ENCODE measurements around the gene MZB1. TPM values are rescaled to one million over a fixed set of nuclear protein-coding genes. Genes with fewer than 3 reads are reported as not detected.

MZB1 gene
- 0.89 TPM for total RNA-seq

DNA sequence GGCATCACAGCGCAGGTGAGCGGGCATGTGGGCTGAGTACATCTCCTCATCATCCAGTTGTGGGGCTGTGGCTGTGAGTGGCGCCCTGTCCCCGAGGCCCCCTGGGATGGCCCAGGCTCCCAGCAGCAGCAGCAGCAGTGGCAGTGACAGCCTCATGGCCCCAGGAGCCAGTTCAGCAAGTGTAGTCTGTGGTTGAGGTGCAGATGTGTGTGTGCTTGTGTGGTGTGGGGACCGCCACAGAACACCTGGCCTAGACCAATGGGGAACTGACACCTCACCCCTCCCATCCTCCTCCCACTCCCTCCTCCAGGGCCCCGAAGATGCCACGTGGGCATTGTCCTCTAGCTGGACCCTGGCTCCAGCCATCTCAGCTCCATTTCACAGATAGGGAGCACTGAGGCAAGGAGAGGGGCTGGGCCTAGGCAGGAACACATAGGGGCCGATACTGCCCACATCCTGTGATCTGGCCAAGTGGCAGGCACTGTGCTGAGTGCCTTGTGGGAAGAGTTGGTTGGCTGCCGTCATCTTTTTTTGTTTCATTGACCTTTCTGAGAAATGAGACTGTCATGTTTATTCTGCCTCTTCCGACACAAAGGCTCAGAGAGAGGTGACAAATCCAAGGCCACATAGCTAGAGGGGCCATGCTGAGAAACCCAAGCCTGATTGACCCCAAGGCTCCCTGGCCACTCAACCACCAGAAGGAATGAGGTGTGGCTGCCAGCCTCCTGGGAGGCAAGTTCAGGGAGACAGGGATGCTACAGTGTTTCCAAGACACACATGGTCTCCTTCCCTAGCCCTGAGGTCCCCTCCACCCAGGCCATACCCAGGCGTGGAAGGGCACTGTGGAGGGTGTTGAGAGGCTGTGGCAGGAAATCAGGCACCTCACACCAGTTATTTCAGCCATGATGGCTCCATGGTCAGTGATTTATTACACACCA is at the start of gene MZB1:
Gene MZB1, minus strand, starts transcription at position 213 of the 938 bp plus-strand sequence. Its CDS starts 57 bp downstream, at position 156.
- no peak for DNase-seq

GRCh38 chr5:139439013-139439903 is 49.5 kb upstream of the MZB1 start, which contains the start of gene DNAJC18:
TSS of gene DNAJC18 (minus strand) at chr5:139439525. CDS start at chr5:139439445, 80 bp downstream.
- peak; percentile 84 for DNase-seq

- DNase-seq, result no peak
Observed at GRCh38 chr5:139438707-139439012, 48.9 kb upstream of the MZB1 start.

- DNase-seq, result no peak
Observed at GRCh38 chr5:139435676-139436075, 46.0 kb upstream of the MZB1 start.

GRCh38 chr5:139431706-139432105 is 42.0 kb upstream of the MZB1 start:
- no peak for DNase-seq

GRCh38 chr5:139430015-139430414 is 40.3 kb upstream of the MZB1 start:
- no peak for DNase-seq

GRCh38 chr5:139426203-139426885 is 36.6 kb upstream of the MZB1 start:
- no peak for DNase-seq

GRCh38 chr5:139425497-139425896 is 35.8 kb upstream of the MZB1 start:
- DNase-seq, result no peak

DNA sequence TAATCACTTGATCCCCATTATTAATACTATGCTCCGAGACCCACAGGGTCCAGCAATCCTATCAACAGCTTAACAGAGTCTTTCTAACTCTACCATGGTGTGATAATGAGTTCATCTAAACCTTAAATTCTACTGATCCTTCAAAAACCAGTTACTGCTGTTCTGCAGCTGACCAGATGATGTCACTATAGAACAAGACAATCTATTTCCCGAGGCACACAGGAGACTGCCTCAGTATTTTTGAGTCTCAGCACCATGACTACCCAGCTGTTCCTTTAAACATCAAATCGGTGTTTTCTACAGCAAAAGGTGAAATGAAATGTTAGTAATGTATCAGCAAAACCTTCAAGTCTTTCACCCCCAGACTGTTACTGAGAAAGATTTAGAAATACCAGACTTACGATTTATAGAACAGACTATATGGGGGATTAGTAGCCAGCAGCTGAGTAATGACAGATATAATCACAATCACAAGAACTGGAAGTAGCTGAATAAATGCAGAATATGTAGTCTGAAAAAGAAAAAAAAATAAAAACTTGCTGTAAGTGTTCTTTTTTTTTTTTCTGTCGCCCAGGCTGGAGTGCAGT is 32.7 kb upstream of the MZB1 start:
- DNase-seq, result peak; percentile 75

DNA sequence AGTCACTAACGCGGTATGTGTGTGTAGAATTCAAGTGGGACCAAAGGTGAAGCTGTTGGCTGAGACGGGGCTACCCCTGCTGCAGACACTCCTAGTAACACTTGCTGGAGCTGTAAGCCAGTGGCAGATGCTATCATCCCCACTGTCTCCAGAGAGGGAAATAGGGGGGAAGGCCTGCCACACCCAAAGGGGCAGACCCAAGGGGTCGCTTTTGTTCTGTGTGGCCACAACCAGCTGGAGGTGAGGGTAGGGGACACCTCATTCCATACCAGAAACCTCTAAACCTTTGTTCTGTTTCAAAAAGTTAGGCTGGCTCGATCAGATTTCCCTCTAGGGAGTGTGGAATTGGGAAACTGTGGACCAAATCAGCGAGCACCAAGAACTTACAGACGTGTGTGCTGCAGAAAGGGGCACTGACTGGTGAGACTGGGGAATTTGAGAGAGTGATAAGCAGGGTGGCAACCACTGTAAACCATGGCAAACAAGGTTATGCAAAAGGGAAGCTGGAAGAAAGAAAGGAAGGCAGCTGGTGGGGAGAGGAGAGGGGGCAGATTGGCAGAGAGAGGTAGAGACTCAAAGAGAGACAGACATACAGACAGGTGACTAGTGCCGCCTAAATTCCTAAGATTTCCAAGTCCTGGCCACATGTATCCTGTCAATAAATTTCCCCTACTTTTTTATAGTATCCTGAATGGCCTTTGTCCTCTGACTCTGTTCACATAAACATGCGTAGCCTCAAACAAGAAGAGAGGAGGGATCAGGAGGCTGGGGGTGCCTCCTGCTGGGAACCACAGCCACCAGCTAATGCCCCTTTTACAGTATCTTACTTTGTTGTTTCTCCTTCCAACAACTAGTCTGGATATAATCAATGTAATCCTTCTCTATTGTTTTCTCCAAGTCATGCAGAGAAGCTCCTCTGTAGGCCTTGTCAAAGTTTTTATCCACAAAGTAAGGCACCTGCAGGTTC is 29.8 kb upstream of the MZB1 start:
- DNase-seq, result no peak

DNA sequence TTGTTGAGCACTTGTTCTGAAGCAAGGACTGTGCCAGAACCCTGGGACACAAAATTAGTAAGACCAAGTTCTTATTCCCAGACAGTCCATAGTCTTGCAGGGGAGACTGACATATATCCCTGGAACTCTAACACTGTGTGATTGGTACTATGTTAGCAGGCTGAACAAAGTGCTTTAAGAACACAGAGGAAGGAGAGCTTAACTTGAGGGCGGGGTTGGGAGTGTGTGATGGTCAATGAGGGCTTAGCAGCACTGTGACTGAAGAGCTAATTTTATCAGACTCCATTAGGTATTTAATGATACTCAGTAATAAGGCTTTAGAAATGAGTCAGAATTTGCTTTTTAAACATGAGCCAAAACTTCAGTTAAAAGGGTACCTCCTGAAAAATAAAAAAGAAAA is 29.1 kb upstream of the MZB1 start:
- no peak for DNase-seq

GRCh38 chr5:139417214-139417613 is 27.5 kb upstream of the MZB1 start:
- no peak for DNase-seq

DNA sequence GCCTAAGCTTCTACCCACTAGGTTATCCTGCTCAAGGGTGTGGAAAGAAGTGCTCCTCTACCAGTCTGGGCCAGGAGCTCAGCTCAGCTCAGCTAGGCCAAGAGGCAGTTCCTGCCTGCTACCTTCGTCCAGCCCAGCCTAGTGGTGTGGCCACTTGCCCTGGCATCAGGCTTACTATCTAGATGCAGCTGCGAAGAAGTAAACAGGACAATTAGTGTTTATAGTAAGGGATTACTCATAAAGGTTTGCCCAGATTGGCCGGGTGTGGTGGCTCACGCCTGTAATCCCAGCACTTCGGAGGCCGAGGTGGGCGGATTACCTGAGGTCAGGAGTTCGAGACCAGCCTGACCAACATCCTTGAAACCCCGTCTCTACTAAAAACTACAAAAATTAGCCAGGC is 26.9 kb upstream of the MZB1 start:
- DNase-seq, result no peak

GRCh38 chr5:139415869-139416268 is 26.2 kb upstream of the MZB1 start:
- DNase-seq, result no peak

DNA sequence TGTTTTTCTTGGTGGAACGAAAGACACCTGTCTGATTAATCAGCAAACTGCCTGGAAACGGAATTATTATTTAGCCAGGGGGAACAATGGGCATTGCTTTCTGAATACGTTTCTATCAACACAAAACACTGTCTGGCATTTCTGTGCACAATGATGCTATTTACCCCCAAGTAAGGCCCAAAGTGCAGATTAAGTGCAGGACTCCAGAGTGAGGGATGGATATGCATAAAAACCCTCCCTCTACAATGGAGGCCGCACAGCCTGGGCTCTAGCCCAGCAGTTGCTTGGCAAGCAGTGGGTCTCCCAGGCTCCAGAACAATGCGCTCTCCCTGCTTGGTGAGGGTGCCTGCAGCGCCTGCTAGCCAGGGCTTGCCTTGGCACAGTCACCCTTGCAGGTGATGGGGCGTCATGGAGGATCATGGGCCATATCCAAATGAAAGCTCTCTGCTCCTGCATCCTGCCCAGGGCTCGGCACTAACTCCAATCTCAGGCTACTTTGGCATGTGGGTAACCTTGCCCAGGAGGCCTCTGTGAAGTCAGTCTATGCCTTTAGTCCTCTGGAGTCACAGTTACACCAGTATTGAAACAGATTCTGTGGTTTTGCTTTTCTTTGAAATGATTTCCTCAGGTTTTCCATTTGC is 25.6 kb upstream of the MZB1 start:
- no peak for DNase-seq

GRCh38 chr5:139414581-139415130 is 24.9 kb upstream of the MZB1 start:
- no peak for DNase-seq

- DNase-seq, result no peak
Observed at GRCh38 chr5:139413963-139414362, 24.2 kb upstream of the MZB1 start.

DNA sequence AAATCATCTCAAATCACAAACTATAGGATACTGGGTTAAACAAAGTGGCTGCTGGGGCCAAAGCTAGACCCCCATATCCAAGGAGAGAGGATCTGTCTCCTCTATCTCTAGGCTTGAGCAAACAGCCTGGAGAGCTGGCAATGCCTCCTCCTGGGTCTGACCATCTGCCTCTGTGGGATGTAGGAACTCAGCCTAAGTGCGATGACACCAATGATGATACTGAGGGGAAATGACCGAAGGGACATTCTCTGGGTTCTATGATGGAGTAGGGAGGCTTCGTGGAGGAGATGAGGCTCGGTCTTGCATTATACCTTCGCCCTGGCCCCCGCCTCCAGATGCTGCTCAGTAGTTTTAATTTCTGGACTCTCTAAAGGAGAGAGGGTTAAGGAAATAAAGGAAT is 23.4 kb upstream of the MZB1 start:
- no peak for DNase-seq

GRCh38 chr5:139410993-139411828 is 21.5 kb upstream of the MZB1 start:
- DNase-seq, result no peak
